ENCODE results near the gene TTLL9. TPM values are rescaled to one million over a fixed set of nuclear protein-coding genes. Genes with fewer than 3 reads are reported as not detected.

The TTLL9 gene
- total RNA-seq, 4 donors from 2014 or later, result 0.09 to 0.38 TPM; not detected in 2

DNA sequence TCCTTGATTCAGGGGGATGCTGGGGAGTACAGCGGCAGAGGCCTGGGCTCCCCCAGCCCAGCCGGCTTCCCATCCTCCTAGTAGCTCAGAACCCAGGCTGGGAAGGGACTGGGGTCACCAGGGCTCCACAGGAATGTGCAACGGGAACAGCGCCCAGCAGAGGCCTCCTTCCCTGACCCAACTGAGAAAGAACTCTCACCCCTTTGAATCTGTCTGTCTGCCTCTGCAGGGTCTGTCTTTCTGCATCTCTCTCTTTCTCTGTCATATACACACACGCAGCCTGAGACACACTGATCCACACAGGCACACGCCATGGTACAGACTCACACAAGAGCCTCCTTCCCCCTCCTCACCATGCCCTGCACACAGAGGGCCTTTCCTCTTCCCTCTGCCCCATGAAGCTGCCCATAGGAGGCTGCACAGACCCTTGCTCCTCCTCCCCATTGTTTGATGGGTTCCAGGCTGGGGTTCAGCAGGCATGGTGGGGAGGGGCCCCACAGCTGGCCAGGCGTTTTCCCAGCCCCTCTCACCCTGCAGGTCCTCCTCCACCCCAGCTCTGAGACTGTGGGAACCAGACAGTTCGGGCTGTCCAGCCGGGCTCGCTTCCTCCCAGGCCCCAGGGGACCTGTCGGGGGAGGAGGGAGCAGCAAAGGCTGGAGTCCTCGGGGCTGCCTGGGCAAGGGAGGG lies 27.8 kb upstream of the TTLL9 start:
- Histone ChIP-seq H3K4me3 (peak overlapping the region in 1 of 4 donors; percentile 27), H3K36me3 (no peaks in the 10 kb centered on the region), H3K4me1 (peaks cover 0 to 35% (median 7%) of the 10 kb centered on the region in 3 donors), H3K27me3 (peaks cover 0 to 30% (median 0%) of the 10 kb centered on the region in 4 donors), H3K9me3 (no peaks in the 10 kb centered on the region), H3K27ac (peak overlapping the region in 2 of 4 donors; percentile 55 to 61)
- TF ChIP-seq, protein P1, sequence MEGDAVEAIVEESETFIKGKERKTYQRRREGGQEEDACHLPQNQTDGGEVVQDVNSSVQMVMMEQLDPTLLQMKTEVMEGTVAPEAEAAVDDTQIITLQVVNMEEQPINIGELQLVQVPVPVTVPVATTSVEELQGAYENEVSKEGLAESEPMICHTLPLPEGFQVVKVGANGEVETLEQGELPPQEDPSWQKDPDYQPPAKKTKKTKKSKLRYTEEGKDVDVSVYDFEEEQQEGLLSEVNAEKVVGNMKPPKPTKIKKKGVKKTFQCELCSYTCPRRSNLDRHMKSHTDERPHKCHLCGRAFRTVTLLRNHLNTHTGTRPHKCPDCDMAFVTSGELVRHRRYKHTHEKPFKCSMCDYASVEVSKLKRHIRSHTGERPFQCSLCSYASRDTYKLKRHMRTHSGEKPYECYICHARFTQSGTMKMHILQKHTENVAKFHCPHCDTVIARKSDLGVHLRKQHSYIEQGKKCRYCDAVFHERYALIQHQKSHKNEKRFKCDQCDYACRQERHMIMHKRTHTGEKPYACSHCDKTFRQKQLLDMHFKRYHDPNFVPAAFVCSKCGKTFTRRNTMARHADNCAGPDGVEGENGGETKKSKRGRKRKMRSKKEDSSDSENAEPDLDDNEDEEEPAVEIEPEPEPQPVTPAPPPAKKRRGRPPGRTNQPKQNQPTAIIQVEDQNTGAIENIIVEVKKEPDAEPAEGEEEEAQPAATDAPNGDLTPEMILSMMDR (IDR thresholded peaks at IDR 0.05), result no peak
- TF ChIP-seq POLR2A (IDR thresholded peaks at IDR 0.05), result no peak
- WGBS, 2 donors, result 52 to 82% methylated on average over 4 of the region's 12 CpGs
- no peak for DNase-seq
- intact Hi-C loops (cut with DNase I), result no loop called here

DNA sequence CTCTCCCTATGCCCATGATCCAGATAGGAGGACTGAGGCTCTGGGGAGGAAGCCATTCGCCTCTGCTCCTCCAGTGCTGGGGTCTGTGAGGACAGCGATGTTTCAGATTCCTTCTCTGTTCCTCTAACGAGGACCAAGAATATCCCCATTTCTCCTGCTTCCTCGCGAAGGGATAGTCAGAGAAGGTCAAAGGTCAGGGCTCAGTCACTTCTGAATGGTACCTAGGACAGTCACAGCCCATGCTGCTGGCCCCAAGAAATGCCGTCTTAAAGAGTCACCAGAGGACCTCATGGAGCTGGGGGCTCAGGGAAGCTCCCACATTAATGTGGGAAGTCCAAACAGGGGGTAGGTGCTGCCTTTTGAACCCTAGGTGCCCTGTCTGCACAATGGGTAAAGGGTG lies 27.1 kb upstream of the TTLL9 start:
- DNase-seq, result no peak
- peaks cover 0 to 34% (median 7%) of the 10 kb centered on the region in 3 donors for H3K4me1 ChIP-seq
- no peaks in the 10 kb centered on the region for H3K9me3 ChIP-seq
- H3K27ac ChIP-seq, result peak overlapping the region in 2 of 4 donors; percentile 55 to 61
- no peaks in the 10 kb centered on the region for H3K36me3 ChIP-seq
- TF ChIP-seq, protein P1 (IDR thresholded peaks at IDR 0.05), result no peak
- TF ChIP-seq POLR2A (IDR thresholded peaks at IDR 0.05), result no peak
- intact Hi-C loops (cut with DNase I), result no loop called here
- peaks cover 0 to 34% (median 0%) of the 10 kb centered on the region in 4 donors for H3K27me3 ChIP-seq
- 70 to 79% methylated on average over 3 to 6 of the region's 6 CpGs for WGBS, 2 donors
- H3K4me3 ChIP-seq, result peak overlapping the region in 1 of 4 donors; percentile 27

DNA sequence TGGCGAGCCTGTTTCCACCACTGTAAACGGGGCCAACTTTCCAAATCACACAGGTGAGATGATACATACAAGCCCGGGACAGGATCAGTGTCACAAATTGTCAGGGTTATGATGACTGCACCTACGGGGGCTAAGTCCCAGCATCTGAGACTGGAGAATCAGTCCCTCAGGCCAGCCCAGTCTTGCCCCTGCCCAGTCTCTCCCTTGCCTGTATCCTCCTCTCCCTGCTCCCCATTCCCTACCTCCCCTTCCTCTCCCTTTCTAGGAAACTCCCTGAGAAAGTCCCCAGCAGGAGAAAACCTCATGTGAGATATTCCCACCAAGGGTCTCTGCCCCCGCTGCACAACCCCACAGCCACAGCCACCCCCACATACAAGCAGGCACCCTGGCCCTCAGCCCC lies 26.6 kb upstream of the TTLL9 start:
- H3K27ac ChIP-seq, result peak overlapping the region in 2 of 4 donors; percentile 55 to 61
- peak overlapping the region in 2 of 4 donors; percentile 27 to 42 for H3K4me3 ChIP-seq
- H3K27me3 ChIP-seq, result peaks cover 0 to 36% (median 0%) of the 10 kb centered on the region in 4 donors
- no peak for TF ChIP-seq POLR2A (IDR thresholded peaks at IDR 0.05)
- TF ChIP-seq, protein P1 (IDR thresholded peaks at IDR 0.05), result no peak
- intact Hi-C loops (cut with DNase I), result no loop called here
- peaks cover 0 to 34% (median 7%) of the 10 kb centered on the region in 3 donors for H3K4me1 ChIP-seq
- H3K9me3 ChIP-seq, result no peaks in the 10 kb centered on the region
- H3K36me3 ChIP-seq, result no peaks in the 10 kb centered on the region
- 31 to 33% methylated on average over 4 to 5 of the region's 5 CpGs for WGBS, 2 donors
- DNase-seq, result no peak

DNA sequence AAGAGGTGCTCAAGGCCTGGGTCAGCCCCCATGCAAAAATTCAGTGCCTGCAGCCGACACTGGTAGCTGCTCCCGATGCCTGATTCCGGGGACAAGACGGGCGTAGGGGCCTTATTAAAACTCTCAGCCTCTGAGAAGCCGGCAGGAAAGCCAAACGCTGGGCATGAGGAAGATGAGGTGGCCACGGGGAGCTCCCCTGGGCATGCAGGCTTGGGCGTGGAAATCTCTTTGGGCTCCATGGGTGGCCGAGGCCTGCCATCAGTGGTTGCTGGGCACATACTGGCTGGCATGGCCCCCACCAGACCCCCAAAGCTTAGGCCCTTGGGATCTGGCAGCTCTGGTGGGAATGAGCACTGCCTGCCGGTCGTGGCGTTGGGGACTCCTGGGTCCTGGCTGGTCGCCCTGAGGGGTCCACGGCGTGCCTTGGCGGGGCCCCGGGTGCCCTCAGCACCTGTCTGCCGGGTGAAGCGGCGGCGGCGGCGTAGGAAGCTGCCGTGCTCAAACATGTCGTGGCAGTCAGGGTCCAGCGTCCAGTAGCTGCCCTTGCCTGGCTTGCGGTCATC lies 25.6 kb upstream of the TTLL9 start:
- Histone ChIP-seq H3K4me1 (peaks cover 0 to 43% (median 13%) of the 10 kb centered on the region in 3 donors), H3K27me3 (peaks cover 0 to 41% (median 0%) of the 10 kb centered on the region in 4 donors), H3K36me3 (no peaks in the 10 kb centered on the region), H3K4me3 (peak overlapping the region in 3 of 4 donors; percentile 9 to 42 (median 27)), H3K27ac (peak overlapping the region in 3 of 4 donors; percentile 20 to 61 (median 51)), H3K9me3 (no peaks in the 10 kb centered on the region)
- 79 to 83% methylated on average over 7 to 11 of the region's 28 CpGs for WGBS, 2 donors
- TF ChIP-seq, protein P1 (IDR thresholded peaks at IDR 0.05), result no peak
- no peak for TF ChIP-seq POLR2A (IDR thresholded peaks at IDR 0.05)
- intact Hi-C loops (cut with DNase I), result no loop called here
- no peak for DNase-seq

DNA sequence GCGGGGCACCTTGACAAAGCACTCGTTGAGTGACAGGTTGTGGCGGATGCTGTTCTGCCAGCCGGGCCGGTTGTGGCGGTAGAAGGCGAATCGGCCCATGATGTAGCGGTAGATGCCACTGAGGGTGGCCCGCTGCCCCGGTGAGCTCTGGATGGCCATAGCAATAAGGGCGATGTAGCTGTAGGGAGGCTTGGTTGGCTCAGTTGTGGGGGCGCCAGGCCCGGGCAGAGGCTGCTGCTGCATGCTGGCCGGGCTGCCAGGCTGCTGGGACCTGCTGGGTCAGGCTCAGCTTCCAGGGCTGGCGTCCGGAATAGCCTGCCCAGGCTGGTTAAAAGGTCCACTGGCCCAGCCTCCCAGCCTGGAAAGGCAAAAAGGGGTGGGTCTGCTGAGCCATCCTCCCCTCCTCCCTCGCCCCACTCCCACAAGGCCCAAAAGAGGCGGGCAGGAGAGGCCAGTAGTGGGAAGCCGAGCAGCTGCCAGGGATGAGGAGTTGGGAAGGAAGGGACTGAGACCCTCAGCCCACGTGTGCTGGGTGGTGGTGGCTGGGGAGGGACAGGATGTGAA lies 25.1 kb upstream of the TTLL9 start, which contains the start of gene FOXS1:
Gene FOXS1 (minus strand): TSS at position 305 of the 564 bp plus-strand sequence. CDS start 62 bp downstream, at position 243.
- no peak for DNase-seq
- Histone ChIP-seq H3K4me3 (peak within 1 kb of the TSS in 3 of 4 donors; percentile 9 to 42 (median 27)), H3K36me3 (no peaks in the 10 kb centered on the region), H3K27me3 (peaks cover 0 to 47% (median 0%) of the 10 kb centered on the region in 4 donors), H3K9me3 (no peaks in the 10 kb centered on the region), H3K4me1 (peaks cover 0 to 48% (median 13%) of the 10 kb centered on the region in 3 donors), H3K27ac (peak within 1 kb of the TSS in 3 of 4 donors; percentile 20 to 61 (median 55))
- 31 to 38% methylated on average over 2 to 10 of the region's 21 CpGs for WGBS, 2 donors
- TF ChIP-seq POLR2A (IDR thresholded peaks at IDR 0.05), result no peak
- TF ChIP-seq, protein P1 (IDR thresholded peaks at IDR 0.05), result no peak
- intact Hi-C loops (cut with DNase I), result no loop called here

Data from esophagus squamous epithelium (tissue), 5 donors.